HepG2 (cell line): ENCODE results near the gene TPD52L2. TPM values are rescaled to one million over a fixed set of nuclear protein-coding genes. Genes with fewer than 3 reads are reported as not detected.
A peak's percentile ranks its signal among the peaks of the same experiment; 100 is the strongest.

Experiments used
- ATAC-seq: fragments of 200-7000 bp; cut with Tn5 transposase; 3 replicates; pipeline ENCODE4 v1.9.1; 2020; ENCODE audit warnings: mild to moderate bottlenecking, moderate library complexity
- BruUV-seq: library from RNA; stranded (reverse); fragments of 400-500 nt; replicated peaks from 2 replicates; lab custom pipeline; 2021; lab: Mats Ljungman, UMichigan
- CTCF ChIA-PET: fragments of 300-600 bp; formaldehyde crosslinking; extraction: SDS; loops from one replicate; lab custom pipeline; 2021; ENCODE audit warnings: low total read pairs, inconsistent platforms, low intra/inter-chr PET ratio; lab: Yijun Ruan, JAX
- POLR2A ChIA-PET: fragments of 350-600 bp; sonication (Branson Sonifier 250); formaldehyde crosslinking; loops from one replicate; lab custom pipeline; 2020; ENCODE audit warnings: antibody characterized with exemption, inconsistent platforms; lab: Yijun Ruan, JAX
- DNase-seq: peaks from one replicate; pipeline ENCODE4 v3.0.0-alpha.2; 2015; ENCODE audit warnings: low spot score
- FAIRE-seq: peaks from 3 replicates; lab custom pipeline; 2011; peaks lifted over from hg19 to GRCh38; lab: Jason Lieb, UNC
- H2AFZ ChIP-seq: one replicate; pipeline ENCODE4 v1.6.1; 2011; ENCODE audit warnings: low read length, inconsistent platforms
- H3K27ac ChIP-seq: fragments of 300-600 bp; 3 replicates; pipeline ENCODE4 v1.8.0; 2011; ENCODE audit warnings: mixed run types, mild to moderate bottlenecking, mixed read lengths, low read length, inconsistent platforms; ENCODE audit not compliant: insufficient read depth; ENCODE audit errors: extremely low read length
- H3K27me3 ChIP-seq, 2 experiments: fragments of 200-600 bp in 1 of 2; 2 replicates in 1 of 2; 3 replicates in 1 of 2; pipeline versions ENCODE4 v1.6.0 to v1.8.0; 2011; ENCODE audit warnings: low read length in 2 of 2, mild to moderate bottlenecking in 2 of 2, moderate library complexity in 2 of 2, inconsistent platforms in 1 of 2; ENCODE audit not compliant: insufficient read depth in 2 of 2, control insufficient read depth in 1 of 2
- H3K36me3 ChIP-seq, 2 experiments: fragments of 200-600 bp in 1 of 2; replicated peaks in 1 of 2; 2 replicates in 1 of 2; 3 replicates in 1 of 2; pipeline versions ENCODE4 v1.5.1 to v1.8.0; 2011; ENCODE audit warnings: low read length in 2 of 2, inconsistent platforms in 1 of 2; ENCODE audit not compliant: insufficient read depth in 2 of 2, control insufficient read depth in 1 of 2
- H3K4me1 ChIP-seq: 2 replicates; pipeline ENCODE4 v1.5.1; 2012; ENCODE audit warnings: low read length, inconsistent platforms; ENCODE audit not compliant: insufficient read depth
- H3K4me2 ChIP-seq: 2 replicates; pipeline ENCODE4 v1.6.0; 2011; ENCODE audit warnings: low read depth, low read length, inconsistent platforms
- H3K4me3 ChIP-seq, 3 experiments: fragments of 200-600 bp in 1 of 3; sonication (generic), shearing (Covaris generic) in 1 of 3; replicated peaks in 1 of 3; 2 replicates each; pipeline ENCODE4 v1.5.1; 2011 to 2016; ENCODE audit warnings: low read length in 3 of 3, inconsistent platforms in 2 of 3, low read depth in 2 of 3, mild to moderate bottlenecking in 2 of 3, control low read depth in 1 of 3, mixed read lengths in 1 of 3; ENCODE audit not compliant: insufficient read depth in 1 of 3
- H3K79me2 ChIP-seq: one replicate; pipeline ENCODE4 v1.6.1; 2011; ENCODE audit warnings: low read length, inconsistent platforms; ENCODE audit not compliant: insufficient read depth
- H3K9ac ChIP-seq: 2 replicates; pipeline ENCODE4 v1.6.0; 2011; ENCODE audit warnings: mild to moderate bottlenecking, low read depth, low read length, inconsistent platforms; ENCODE audit not compliant: insufficient read depth
- H3K9me3 ChIP-seq: 2 replicates; pipeline ENCODE4 v1.5.1; 2012; ENCODE audit warnings: mild to moderate bottlenecking, low read length
- H4K20me1 ChIP-seq: 2 replicates; pipeline ENCODE4 v1.6.0; 2011; ENCODE audit warnings: inconsistent platforms, mild to moderate bottlenecking, low read length, moderate library complexity; ENCODE audit not compliant: insufficient read depth
- AGO2 ChIP-seq: fragments of 200-400 bp; formaldehyde crosslinking; optimal IDR thresholded peaks from 2 replicates; pipeline ENCODE3; 2017; ENCODE audit warnings: mild to moderate bottlenecking, low read depth, low read length, moderate library complexity
- ARID2 ChIP-seq: sonication (generic); formaldehyde crosslinking; IDR thresholded peaks from 2 replicates; pipeline ENCODE4 v1.8.1; 2022; ENCODE audit warnings: mild to moderate bottlenecking, missing genetic modification reagents, borderline replicate concordance
- CBX2 ChIP-seq, 2 experiments: fragments of 200-600 bp in 1 of 2; sonication (generic); formaldehyde crosslinking in 1 of 2; IDR thresholded peaks; 2 replicates each; pipeline versions ENCODE4 v1.7.0 to v1.8.1; 2018 to 2022; ENCODE audit warnings: low read depth in 2 of 2, low read length in 1 of 2, mild to moderate bottlenecking in 1 of 2, missing genetic modification reagents in 1 of 2
- KDM4B ChIP-seq: sonication (generic); formaldehyde crosslinking; IDR thresholded peaks from 2 replicates; pipeline ENCODE4 v1.4.0; 2020; ENCODE audit warnings: missing genetic modification reagents
- MYPOP ChIP-seq: sonication (generic); formaldehyde crosslinking; IDR thresholded peaks from 2 replicates; pipeline ENCODE4 v1.8.1; 2023; ENCODE audit warnings: mild to moderate bottlenecking, moderate library complexity, missing genetic modification reagents
- RBAK ChIP-seq: sonication (generic); formaldehyde crosslinking; IDR thresholded peaks from 2 replicates; pipeline ENCODE4 v1.5.1; 2020; ENCODE audit warnings: mild to moderate bottlenecking, missing genetic modification reagents
- SRY ChIP-seq: sonication (generic); formaldehyde crosslinking; IDR thresholded peaks from 2 replicates; pipeline ENCODE4 v1.8.0; 2022; ENCODE audit warnings: mild to moderate bottlenecking, missing genetic modification reagents
- TBL1XR1 ChIP-seq: fragments of 150-350 bp; IDR thresholded peaks from 2 replicates; pipeline ENCODE4 v1.6.1; 2014; ENCODE audit warnings: borderline replicate concordance, low read length; ENCODE audit not compliant: partially characterized antibody
- TEF ChIP-seq: sonication (generic); formaldehyde crosslinking; IDR thresholded peaks from 2 replicates; pipeline ENCODE4 v1.5.0; 2020; ENCODE audit warnings: missing genetic modification reagents
- USF2 ChIP-seq, 2 experiments: sonication (generic) in 1 of 2; formaldehyde crosslinking in 1 of 2; IDR thresholded peaks; 2 replicates each; pipeline versions ENCODE4 v1.5.1 to v1.6.1; 2011 to 2020; ENCODE audit warnings: borderline replicate concordance in 1 of 2, low read depth in 1 of 2, low read length in 1 of 2, mild to moderate bottlenecking in 1 of 2, missing genetic modification reagents in 1 of 2, moderate library complexity in 1 of 2
- ZNF17 ChIP-seq: sonication (generic); formaldehyde crosslinking; IDR thresholded peaks from 2 replicates; pipeline ENCODE4 v1.5.0; 2020; ENCODE audit warnings: mild to moderate bottlenecking, missing genetic modification reagents
- WGBS: methylation state at CpG from one replicate; pipeline ENCODE4 v1.1.6; 2017; ENCODE audit warnings: low lambda C conversion rate; 5-methylcytosine and 5-hydroxymethylcytosine counted together
- in situ Hi-C: cut with HindIII; loops from 2 replicates; pipeline ENCODE4 v1.10.0; 2017; ENCODE audit warnings: low pct_unique_long_range_greater_than_20kb; ENCODE audit not compliant: extremely low pct_ligation_motif_present
- intact Hi-C: fragments of 100-400 bp; cut with micrococcal nuclease; formaldehyde crosslinking; loops from one replicate; pipeline ENCODE4 v1.10.0; 2022; ENCODE audit not compliant: unreplicated experiment
- polyA plus RNA-seq, 8 experiments: library from polyadenylated mRNA; depleted of rRNA in 3 of 8; stranded (reverse) in 7 of 8; unstranded in 1 of 8; fragments of >200 nt; fragmentation: Illumina TruSeq in 4 of 8; extraction: Trizol in 4 of 8; gene quantifications; 2 replicates each; pipeline versions ENCODE4 v1.2.1 to v1.2.3, GENCODE V29; 2011 to 2016; ENCODE audit warnings: low read depth in 4 of 8, missing spikeins in 1 of 8, mixed read lengths in 1 of 8; ENCODE audit not compliant: insufficient read depth in 1 of 8
- total RNA-seq, 5 experiments: library from RNA; depleted of rRNA; stranded (reverse); fragments of >200 nt; fragmentation: Illumina TruSeq; extraction: Trizol; gene quantifications; 2 replicates each; pipeline ENCODE4 v1.2.3, GENCODE V29; 2016; ENCODE audit warnings: low read depth in 1 of 5
- TF ChIP-seq, protein P1 (sequence below): sonication (generic); formaldehyde crosslinking; IDR thresholded peaks from 2 replicates; pipeline ENCODE4 v1.5.0; 2020; ENCODE audit warnings: mild to moderate bottlenecking, missing genetic modification reagents, moderate library complexity
- TF ChIP-seq, protein P2 (sequence below): IDR thresholded peaks from 2 replicates; pipeline ENCODE4 v1.6.1; 2016; ENCODE audit warnings: control low read depth
- TF ChIP-seq, protein P3 (sequence below): sonication (generic); formaldehyde crosslinking; IDR thresholded peaks from 2 replicates; pipeline ENCODE4 v1.5.1; 2020; ENCODE audit warnings: mild to moderate bottlenecking, missing genetic modification reagents, borderline replicate concordance

Gene TPD52L2
- total and polyA plus RNA-seq, 2 of the 13 experiments (the other 11 are each of a cell fraction or from before 2014, with no cell fraction given): 156 to 184 TPM

- no peaks in the 10 kb centered on the region for H3K9me3 ChIP-seq
- H3K4me1 ChIP-seq: peaks cover 38% of the 10 kb centered on the region
- H3K79me2 ChIP-seq: peaks cover 49% of the 10 kb centered on the region
- POLR2A ChIA-PET: no interaction called here
- ATAC-seq (no peak), DNase-seq (no peak), FAIRE-seq (no peak)
- intact Hi-C loops: loop anchor here (10.0 kb wide), 1 partner anchor 123 kb away; no protein-coding TSS in a partner anchor
- no peak overlapping the region for H3K27ac ChIP-seq
- CTCF ChIA-PET: no interaction called here
- H3K36me3 ChIP-seq: peaks cover 18 to 49% of the 10 kb centered on the region in 2 experiments
- 98% methylated on average over 5 of the region's 5 CpGs for WGBS
- H2AFZ ChIP-seq: no peak overlapping the region
- no peaks in the 10 kb centered on the region; a peak in 1 of 5 replicates for H3K27me3 ChIP-seq
- BruUV-seq: TSS peak; percentile 23
- H4K20me1 ChIP-seq: peaks cover 5% of the 10 kb centered on the region; the same call in 1 of the 2 replicates
- H3K4me2 ChIP-seq: no peak overlapping the region
- no peak overlapping the region for H3K4me3 ChIP-seq
- H3K9ac ChIP-seq: no peak overlapping the region
- in situ Hi-C loops: no loop called here
- TF ChIP-seq ARID2 (CRISPR knock-in tag): 0 out of 2 replicates have a peak, but pooled peaks have one; percentile 37
- TF ChIP-seq, protein P1, sequence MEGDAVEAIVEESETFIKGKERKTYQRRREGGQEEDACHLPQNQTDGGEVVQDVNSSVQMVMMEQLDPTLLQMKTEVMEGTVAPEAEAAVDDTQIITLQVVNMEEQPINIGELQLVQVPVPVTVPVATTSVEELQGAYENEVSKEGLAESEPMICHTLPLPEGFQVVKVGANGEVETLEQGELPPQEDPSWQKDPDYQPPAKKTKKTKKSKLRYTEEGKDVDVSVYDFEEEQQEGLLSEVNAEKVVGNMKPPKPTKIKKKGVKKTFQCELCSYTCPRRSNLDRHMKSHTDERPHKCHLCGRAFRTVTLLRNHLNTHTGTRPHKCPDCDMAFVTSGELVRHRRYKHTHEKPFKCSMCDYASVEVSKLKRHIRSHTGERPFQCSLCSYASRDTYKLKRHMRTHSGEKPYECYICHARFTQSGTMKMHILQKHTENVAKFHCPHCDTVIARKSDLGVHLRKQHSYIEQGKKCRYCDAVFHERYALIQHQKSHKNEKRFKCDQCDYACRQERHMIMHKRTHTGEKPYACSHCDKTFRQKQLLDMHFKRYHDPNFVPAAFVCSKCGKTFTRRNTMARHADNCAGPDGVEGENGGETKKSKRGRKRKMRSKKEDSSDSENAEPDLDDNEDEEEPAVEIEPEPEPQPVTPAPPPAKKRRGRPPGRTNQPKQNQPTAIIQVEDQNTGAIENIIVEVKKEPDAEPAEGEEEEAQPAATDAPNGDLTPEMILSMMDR (CRISPR knock-in tag): no peak
- TF ChIP-seq CBX2 (IDR thresholded peaks at IDR 0.05; ENCODE audit: low read depth, low read length): no peak
- no peak for TF ChIP-seq CBX2 (CRISPR knock-in tag; IDR thresholded peaks at IDR 0.05; ENCODE audit: low read depth)
- TF ChIP-seq AGO2: no peak
- TF ChIP-seq ZNF17 (CRISPR knock-in tag): 0 out of 2 replicates have a peak, but pooled peaks have one; percentile 50
- TF ChIP-seq USF2 (IDR thresholded peaks at IDR 0.05; ENCODE audit: low read depth, low read length): no peak
- 0 out of 2 replicates have a peak, but pooled peaks have one; percentile 36 for TF ChIP-seq USF2 (CRISPR knock-in tag; IDR thresholded peaks at IDR 0.05; ENCODE audit: borderline replicate concordance)
- no peak for TF ChIP-seq TBL1XR1
- TF ChIP-seq, protein P2, sequence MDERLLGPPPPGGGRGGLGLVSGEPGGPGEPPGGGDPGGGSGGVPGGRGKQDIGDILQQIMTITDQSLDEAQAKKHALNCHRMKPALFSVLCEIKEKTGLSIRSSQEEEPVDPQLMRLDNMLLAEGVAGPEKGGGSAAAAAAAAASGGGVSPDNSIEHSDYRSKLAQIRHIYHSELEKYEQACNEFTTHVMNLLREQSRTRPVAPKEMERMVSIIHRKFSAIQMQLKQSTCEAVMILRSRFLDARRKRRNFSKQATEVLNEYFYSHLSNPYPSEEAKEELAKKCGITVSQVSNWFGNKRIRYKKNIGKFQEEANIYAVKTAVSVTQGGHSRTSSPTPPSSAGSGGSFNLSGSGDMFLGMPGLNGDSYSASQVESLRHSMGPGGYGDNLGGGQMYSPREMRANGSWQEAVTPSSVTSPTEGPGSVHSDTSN: no peak
- TF ChIP-seq RBAK (CRISPR knock-in tag): 0 out of 2 replicates have a peak, but pooled peaks have one; percentile 0
- TF ChIP-seq TEF: no peak
- no peak for TF ChIP-seq KDM4B (CRISPR knock-in tag)
- no peak for TF ChIP-seq SRY
- TF ChIP-seq, protein P3, sequence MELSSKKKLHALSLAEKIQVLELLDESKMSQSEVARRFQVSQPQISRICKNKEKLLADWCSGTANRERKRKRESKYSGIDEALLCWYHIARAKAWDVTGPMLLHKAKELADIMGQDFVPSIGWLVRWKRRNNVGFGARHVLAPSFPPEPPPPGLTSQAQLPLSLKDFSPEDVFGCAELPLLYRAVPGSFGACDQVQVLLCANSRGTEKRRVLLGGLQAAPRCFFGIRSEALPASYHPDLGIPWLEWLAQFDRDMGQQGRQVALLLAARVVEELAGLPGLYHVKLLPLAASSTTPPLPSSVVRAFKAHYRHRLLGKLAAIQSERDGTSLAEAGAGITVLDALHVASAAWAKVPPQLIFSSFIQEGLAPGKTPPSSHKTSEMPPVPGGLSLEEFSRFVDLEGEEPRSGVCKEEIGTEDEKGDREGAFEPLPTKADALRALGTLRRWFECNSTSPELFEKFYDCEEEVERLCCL: no peak
- TF ChIP-seq MYPOP (CRISPR knock-in tag): 0 out of 2 replicates have a peak, but pooled peaks have one; percentile 34
Measured at GRCh38 chr20:63868264-63868663, 3.2 kb downstream of the TPD52L2 start.
